GM12878 (cell line): ENCODE data around the gene SHC3. TPM values are rescaled to one million over a fixed set of nuclear protein-coding genes. Genes with fewer than 3 reads are reported as not detected.

Experiments
- ATAC-seq: fragments of 200-7000 bp; cut with Tn5 transposase; 3 replicates; pipeline ENCODE4 v1.9.1; 2020; ENCODE audit warnings: mild to moderate bottlenecking, moderate library complexity
- BruUV-seq: library from RNA; stranded (reverse); fragments of 400-500 nt; replicated peaks from 2 replicates; lab custom pipeline; 2021; lab: Mats Ljungman, UMichigan
- CTCF ChIA-PET: fragments of 300-600 bp; sonication (Branson Sonifier 250); formaldehyde crosslinking; extraction: SDS; loops from one replicate; lab custom pipeline; 2021; ENCODE audit warnings: inconsistent platforms; lab: Yijun Ruan, JAX
- POLR2A ChIA-PET: fragments of 350-600 bp; formaldehyde crosslinking; extraction: SDS; loops from one replicate; lab custom pipeline; 2021; ENCODE audit warnings: inconsistent platforms; lab: Charles Lee
- RAD21 ChIA-PET: fragments of 300-600 bp; sonication (Branson Sonifier 250); formaldehyde crosslinking; loops from one replicate; lab custom pipeline; 2023; ENCODE audit warnings: antibody characterized with exemption; ENCODE audit not compliant: unreplicated experiment; lab: Charles Lee
- SMC1A ChIA-PET: fragments of 300-600 bp; sonication (Branson Sonifier 250); formaldehyde crosslinking; loops from one replicate; lab custom pipeline; 2023; ENCODE audit not compliant: unreplicated experiment, uncharacterized antibody; lab: Charles Lee
- DNase-seq: peaks from one replicate; pipeline ENCODE4 v3.0.0-alpha.2; 2011; ENCODE audit warnings: low read depth, low spot score
- FAIRE-seq: peaks from 3 replicates; lab custom pipeline; 2011; peaks lifted over from hg19 to GRCh38; lab: Jason Lieb, UNC
- H2AFZ ChIP-seq: 2 replicates; pipeline ENCODE4 v1.6.0; 2011; ENCODE audit warnings: low read depth, low read length, control low read depth; ENCODE audit not compliant: control insufficient read depth
- H3K27ac ChIP-seq: 2 replicates; pipeline ENCODE4 v1.5.1; 2011; ENCODE audit warnings: control low read depth; ENCODE audit not compliant: control insufficient read depth, insufficient read depth
- H3K27me3 ChIP-seq, 2 experiments: replicated peaks in 1 of 2; 2 replicates each; pipeline versions ENCODE4 v1.6.0 to v1.6.1; 2011; ENCODE audit warnings: low read length in 1 of 2; ENCODE audit not compliant: control insufficient read depth in 2 of 2, insufficient read depth in 2 of 2
- H3K36me3 ChIP-seq, 2 experiments: 2 replicates each; pipeline ENCODE4 v1.5.1; 2011; ENCODE audit warnings: low read length in 1 of 2; ENCODE audit not compliant: control insufficient read depth in 2 of 2, insufficient read depth in 2 of 2
- H3K4me1 ChIP-seq: 2 replicates; pipeline ENCODE4 v1.6.1; 2011; ENCODE audit warnings: mild to moderate bottlenecking, low read length, moderate library complexity, mixed read lengths; ENCODE audit not compliant: control insufficient read depth, insufficient read depth
- H3K4me2 ChIP-seq: 2 replicates; pipeline ENCODE4 v1.6.0; 2011; ENCODE audit warnings: control low read depth; ENCODE audit not compliant: control insufficient read depth, insufficient read depth
- H3K4me3 ChIP-seq: fragments of 200-600 bp; sonication (generic); 2 replicates; pipeline ENCODE4 v1.5.1; 2016
- H3K79me2 ChIP-seq: 2 replicates; pipeline ENCODE4 v1.6.0; 2011; ENCODE audit warnings: low read length; ENCODE audit not compliant: control insufficient read depth, insufficient read depth
- H3K9ac ChIP-seq: 2 replicates; pipeline ENCODE4 v1.8.0; 2011; ENCODE audit warnings: low read length, control low read depth, mixed read lengths; ENCODE audit not compliant: control insufficient read depth, insufficient read depth
- H3K9me3 ChIP-seq: replicated peaks from 3 replicates; pipeline ENCODE4 v1.5.1; 2011; ENCODE audit warnings: mild to moderate bottlenecking, low read length; ENCODE audit not compliant: control insufficient read depth, insufficient read depth
- H4K20me1 ChIP-seq: 2 replicates; pipeline ENCODE4 v1.6.0; 2011; ENCODE audit not compliant: control insufficient read depth, insufficient read depth
- BACH1 ChIP-seq: fragments of 450-650 bp; IDR thresholded peaks from 2 replicates; pipeline ENCODE4 v1.6.1; 2017; ENCODE audit warnings: mild to moderate bottlenecking, borderline replicate concordance
- RUNX3 ChIP-seq: IDR thresholded peaks from 2 replicates; pipeline ENCODE4 v1.6.1; 2012; ENCODE audit warnings: low read length, inconsistent platforms
- SP1 ChIP-seq: IDR thresholded peaks from one replicate; pipeline ENCODE4 v1.6.1; 2011; ENCODE audit warnings: low read depth, low read length
- SPI1 ChIP-seq: IDR thresholded peaks from 2 replicates; pipeline ENCODE4 v1.6.1; 2011; ENCODE audit warnings: low read depth, mild to moderate bottlenecking, low read length, moderate library complexity, borderline replicate concordance; ENCODE audit not compliant: insufficient read depth
- YY1 ChIP-seq: IDR thresholded peaks from 2 replicates; pipeline ENCODE4 v1.6.1; 2011; ENCODE audit warnings: low read depth, mild to moderate bottlenecking, low read length
- ZBTB11 ChIP-seq: fragments of 450-650 bp; formaldehyde crosslinking; IDR thresholded peaks from 2 replicates; pipeline ENCODE4 v1.5.0; 2022; ENCODE audit warnings: mild to moderate bottlenecking, missing genetic modification characterization
- WGBS: methylation state at CpG from one replicate; pipeline ENCODE4 v1.1.6; 2016; ENCODE audit warnings: low lambda C conversion rate; ENCODE audit not compliant: insufficient replicate concordance, insufficient coverage; ENCODE audit errors: missing lambda C conversion rate; 5-methylcytosine and 5-hydroxymethylcytosine counted together
- in situ Hi-C: fragments of 300-500 bp; cut with MboI; formaldehyde crosslinking; loops from 9 replicates; pipeline ENCODE4 v1.14.3; 2018; ENCODE audit warnings: mixed read lengths
- intact Hi-C: fragments of 100-400 bp; cut with micrococcal nuclease; formaldehyde crosslinking; loops from one replicate; pipeline ENCODE4 v1.14.2; 2022; ENCODE audit not compliant: unreplicated experiment
- polyA plus RNA-seq, 11 experiments: library from polyadenylated mRNA; depleted of rRNA in 4 of 11; unstranded in 6 of 11; stranded (reverse) in 5 of 11; fragments of >200 nt; fragmentation: Nextera tagmentation in 4 of 11; fragmentation: Illumina TruSeq in 1 of 11; extraction: Ambion mirVana in 4 of 11; extraction: Trizol in 1 of 11; gene quantifications; 1 replicate in 1 of 11; 2 replicates in 10 of 11; pipeline versions ENCODE4 v1.2.1 to v1.2.3, GENCODE V29; 2011 to 2016; ENCODE audit warnings: inconsistent platforms in 2 of 11, missing spikeins in 2 of 11, low read depth in 1 of 11
- total RNA-seq, 4 experiments: library from RNA; depleted of rRNA in 3 of 4; stranded (reverse); fragments of >200 nt in 3 of 4; fragmentation: Illumina TruSeq in 1 of 4; extraction: Trizol in 1 of 4; gene quantifications; 2 replicates each; pipeline versions ENCODE4 v1.2.1 to v1.2.3, GENCODE V29; 2013 to 2021

Gene SHC3
- total and polyA plus RNA-seq, 10 of the 15 experiments (the other 5 are each of a cell fraction or from before 2014, with no cell fraction given), result 0.01 to 0.06 TPM; not detected in 8

DNA sequence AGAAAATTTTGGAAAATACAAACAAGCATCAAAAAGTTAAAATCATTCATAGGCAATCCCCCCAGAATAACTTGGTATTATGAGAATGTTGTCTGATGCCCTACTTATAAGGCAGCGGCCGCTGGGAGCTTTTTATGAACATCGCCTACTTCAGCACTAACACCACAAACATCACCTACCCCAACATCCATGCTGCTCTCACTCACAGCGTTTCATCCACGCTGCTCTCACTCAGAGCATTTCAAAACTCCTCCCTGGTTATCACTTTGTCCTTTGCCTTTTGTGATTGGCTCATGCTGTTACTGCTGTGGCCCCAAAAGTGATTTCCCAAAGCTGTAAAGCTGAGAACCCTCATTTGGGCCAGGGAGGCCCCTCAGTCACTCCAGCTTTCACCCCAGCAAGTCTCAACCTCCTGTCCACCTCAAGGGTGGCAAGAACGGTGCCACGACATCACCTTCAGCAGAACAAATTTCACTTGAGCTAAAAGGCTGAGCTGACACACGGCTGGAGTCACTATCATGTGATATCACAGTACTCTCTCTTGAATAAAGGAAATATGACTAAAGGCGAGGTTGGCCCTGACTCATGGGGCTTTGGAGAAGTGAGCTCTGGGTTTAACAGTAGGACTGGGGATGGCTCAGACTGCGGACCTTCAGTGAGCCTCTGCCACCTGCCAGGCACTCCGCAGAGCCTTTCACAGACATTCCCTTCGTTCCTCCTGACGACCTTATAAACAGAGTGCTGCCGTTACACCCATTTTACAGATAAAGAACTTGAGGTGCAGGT, 25.2 kb downstream of the SHC3 start (continued):
- no peak for TF ChIP-seq YY1
- TF ChIP-seq, all 136 proteins: peak for 0

DNA sequence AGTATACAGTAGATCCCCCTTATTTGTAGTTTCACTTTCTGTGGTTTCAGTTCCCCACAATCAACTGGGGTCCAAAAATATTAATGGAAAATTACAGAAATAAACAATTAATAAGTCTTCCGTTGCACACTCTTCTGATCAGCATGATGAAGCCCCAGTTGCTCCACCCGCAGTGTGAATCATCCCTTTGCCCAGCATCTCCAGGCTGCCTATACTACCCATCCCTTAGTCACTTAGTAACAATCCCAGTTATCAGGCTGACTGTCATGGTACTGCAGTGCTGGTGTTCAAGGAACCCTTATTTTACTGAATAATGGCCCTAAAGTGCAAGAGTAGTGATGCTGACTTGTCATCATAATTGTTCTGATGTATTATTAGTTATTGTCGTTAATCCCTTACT, 28.9 kb downstream of the SHC3 start:
- no TSS peak for BruUV-seq
- no peaks in the 10 kb centered on the region for H3K79me2 ChIP-seq
- H3K36me3 ChIP-seq, result no peaks in the 10 kb centered on the region
- no peaks in the 10 kb centered on the region for H4K20me1 ChIP-seq
- DNase-seq, result no peak
- H3K4me1 ChIP-seq, result no peaks in the 10 kb centered on the region
- H3K4me2 ChIP-seq, result no peak overlapping the region
- ChIA-PET RAD21 (no interaction called here), POLR2A (no interaction called here), CTCF (no interaction called here), SMC1A (no interaction called here)
- H3K4me3 ChIP-seq, result no peak overlapping the region
- ATAC-seq, result no peak
- no peak overlapping the region for H3K9ac ChIP-seq
- intact Hi-C loops (no loop called here), in situ Hi-C loops (loop anchor here (10.0 kb wide), 1 partner anchor 55 kb away; no protein-coding TSS in a partner anchor)
- WGBS, result 31% methylated on average over 3 of the region's 3 CpGs
- FAIRE-seq, result no peak
- no peaks in the 10 kb centered on the region; the same call in 2 of the 3 replicates for H3K9me3 ChIP-seq
- no peaks in the 10 kb centered on the region; a peak in 1 of 4 replicates for H3K27me3 ChIP-seq
- H2AFZ ChIP-seq, result no peak overlapping the region
- H3K27ac ChIP-seq, result no peak overlapping the region
- TF ChIP-seq YY1 (no peak), BACH1 (no peak), SP1 (no peak), ZBTB11 (CRISPR knock-in tag) (no peak), RUNX3 (no peak), SPI1 (peak; percentile 47)
